Inflammatory macrophage treated with lipopolysaccharide for 1 hour (primary cell): ENCODE data around the gene FSHR.

Experiments
- DNase-seq, 2 donors: peaks; one replicate each; pipeline ENCODE4 v3.0.0-alpha.2; 2020 to 2022

FSHR gene

GRCh38 chr2:49029406-49029805 is 124.9 kb downstream of the FSHR start:
- no peak for DNase-seq

DNA sequence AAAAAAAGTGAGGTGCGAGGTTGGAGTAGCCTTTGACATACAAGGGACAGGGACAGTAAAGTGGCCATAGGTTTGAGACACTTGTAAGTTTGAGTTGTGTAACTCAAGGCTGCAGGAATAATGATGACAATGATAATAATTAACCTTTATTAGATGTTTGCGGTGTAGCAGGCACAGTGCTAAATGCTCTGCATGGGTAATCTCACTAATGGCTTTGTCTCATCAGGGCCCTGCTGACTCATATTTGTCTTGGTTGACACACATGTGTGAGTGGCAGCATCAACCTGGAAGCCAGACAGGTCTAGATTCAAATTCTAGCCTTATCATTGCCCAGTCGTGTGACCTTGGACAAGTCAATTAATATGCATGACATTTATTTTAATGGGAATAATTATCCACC is 126.2 kb downstream of the FSHR start:
- no peak for DNase-seq

DNA sequence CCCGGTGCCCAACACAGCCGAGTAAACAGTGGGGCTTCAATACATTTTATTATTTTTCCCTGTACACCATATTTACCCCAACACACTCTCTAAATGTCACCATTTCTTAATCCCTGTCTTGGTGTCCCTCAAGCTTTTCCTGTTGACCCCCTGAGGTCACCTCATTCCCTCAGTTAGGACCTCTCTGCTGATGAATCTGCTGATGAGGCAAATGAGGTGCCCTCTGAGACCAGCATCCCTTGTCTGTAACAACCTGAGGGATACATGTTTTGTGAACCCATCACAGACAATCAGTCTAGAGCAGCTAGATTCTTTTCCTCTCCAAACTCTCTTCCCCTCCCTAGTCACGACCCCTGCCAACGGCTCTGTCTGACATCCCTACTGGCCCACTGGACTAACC is 127.6 kb downstream of the FSHR start:
- DNase-seq = no peak

- DNase-seq = no peak
Observed at GRCh38 chr2:49021271-49021670, 133.0 kb downstream of the FSHR start.

GRCh38 chr2:49005261-49005660 is 149.1 kb downstream of the FSHR start:
- DNase-seq = no peak

DNA sequence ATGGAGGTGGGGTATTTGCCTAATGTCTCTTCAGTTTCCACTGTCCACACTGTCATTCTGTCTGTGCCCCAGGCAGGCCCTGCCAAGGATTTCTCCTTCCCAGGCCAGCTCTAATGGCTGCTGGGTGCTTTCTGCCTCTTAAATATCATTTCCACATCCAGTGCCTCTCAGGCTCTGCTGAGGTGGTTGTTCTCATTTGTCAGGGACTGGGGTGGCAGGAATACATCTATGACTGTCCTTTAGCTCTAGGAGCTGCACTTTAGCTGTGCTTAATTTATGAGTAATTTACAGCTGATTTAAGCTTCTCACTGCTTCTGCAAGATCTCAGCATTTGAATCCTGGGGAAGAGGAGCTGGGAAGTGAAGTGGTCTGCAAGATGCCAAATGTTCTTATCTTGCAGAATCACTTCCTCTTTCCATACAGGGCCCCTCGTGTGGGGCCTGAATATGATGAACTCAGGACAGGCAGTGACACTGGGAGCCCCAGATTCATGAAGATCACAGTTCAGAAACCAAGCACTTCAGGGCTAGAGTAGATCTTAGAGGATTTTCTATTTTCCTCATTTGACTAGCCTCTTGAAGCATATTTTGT is 150.2 kb downstream of the FSHR start:
- no peak for DNase-seq

- DNase-seq = no peak
Observed at GRCh38 chr2:49003201-49003600, 151.1 kb downstream of the FSHR start.

DNA sequence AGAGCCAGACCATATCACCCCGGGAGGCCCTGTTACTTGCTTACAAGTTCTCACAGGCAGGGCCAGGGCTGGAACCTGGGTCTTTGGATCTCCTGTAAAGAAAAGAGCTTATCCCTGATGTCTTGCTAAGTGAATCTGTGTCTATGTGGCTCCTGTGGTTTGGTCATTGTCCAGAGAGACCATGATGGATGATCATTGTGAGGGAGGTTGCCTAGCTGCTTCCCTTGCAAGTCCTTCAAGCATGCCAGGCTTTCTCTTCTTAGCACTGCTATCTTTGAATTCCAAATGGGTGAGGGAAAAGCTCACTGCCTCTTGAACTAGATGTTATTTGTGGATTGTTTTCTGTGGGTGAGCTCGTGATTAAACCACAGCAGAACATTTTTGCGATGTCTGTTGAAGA is 151.6 kb downstream of the FSHR start:
- DNase-seq = no peak

DNA sequence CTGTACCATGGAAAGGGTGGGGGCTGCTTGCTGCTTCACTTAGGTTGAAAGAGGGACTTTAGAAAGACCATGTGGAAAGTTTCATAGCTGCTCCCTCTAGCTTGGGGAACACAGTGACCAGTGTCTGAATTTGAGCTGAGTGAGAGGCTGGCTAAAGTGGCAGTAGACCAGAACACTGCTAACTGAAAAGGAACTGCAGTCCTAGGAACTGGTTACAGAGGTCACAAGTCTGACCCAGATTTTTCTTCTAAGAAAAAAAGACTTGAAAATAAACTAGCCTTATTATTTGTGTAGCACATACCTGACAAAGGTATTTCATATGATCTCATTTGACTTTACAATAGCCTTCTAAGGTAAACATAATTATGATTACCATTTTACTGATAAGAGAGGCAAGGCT is 153.6 kb downstream of the FSHR start:
- DNase-seq = no peak

DNA sequence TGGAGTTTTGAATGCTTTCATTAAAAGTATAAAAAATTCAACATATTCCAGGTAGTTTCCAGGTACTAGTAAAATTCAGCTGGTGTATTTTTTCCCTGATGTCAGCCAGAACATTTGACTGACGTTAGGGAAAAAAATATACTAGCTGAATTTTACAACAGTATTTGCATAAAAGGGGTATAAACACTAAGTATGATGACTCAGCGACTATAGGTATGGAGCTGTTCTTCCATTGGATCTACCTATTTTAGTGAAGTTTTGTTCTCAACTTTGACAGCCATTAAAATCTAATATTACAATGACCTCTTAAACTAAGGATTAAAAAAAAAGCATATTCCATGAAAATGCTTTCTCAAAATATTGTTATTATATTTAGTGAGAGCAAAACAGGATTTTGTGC is 155.9 kb downstream of the FSHR start:
- no peak for DNase-seq

GRCh38 chr2:48993576-48993975 is 160.7 kb downstream of the FSHR start:
- DNase-seq = no peak

- no peak for DNase-seq
Observed at GRCh38 chr2:48991415-48992131, 162.7 kb downstream of the FSHR start.

- DNase-seq = no peak
Observed at GRCh38 chr2:48984922-48985321, 169.4 kb downstream of the FSHR start.

DNA sequence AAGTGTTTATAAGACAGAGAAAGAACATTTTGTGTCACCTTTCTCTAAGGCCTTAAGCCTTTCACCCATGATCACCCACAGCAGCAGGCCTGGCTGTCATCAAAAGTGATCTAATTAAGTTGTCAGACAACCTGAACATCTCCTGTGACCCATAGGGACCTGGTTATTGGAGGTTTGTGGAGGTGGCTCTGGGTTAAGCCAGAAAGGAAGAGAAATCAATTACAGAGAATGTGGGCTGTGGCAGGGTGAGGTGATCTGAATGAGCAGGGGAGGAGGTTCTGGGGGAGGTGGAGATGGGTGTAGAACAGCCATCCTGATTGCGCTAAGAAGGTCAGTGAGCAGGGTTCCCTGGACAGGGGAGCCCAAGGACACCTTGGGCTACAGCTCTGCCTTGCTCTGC is 170.8 kb downstream of the FSHR start:
- DNase-seq = no peak

DNA sequence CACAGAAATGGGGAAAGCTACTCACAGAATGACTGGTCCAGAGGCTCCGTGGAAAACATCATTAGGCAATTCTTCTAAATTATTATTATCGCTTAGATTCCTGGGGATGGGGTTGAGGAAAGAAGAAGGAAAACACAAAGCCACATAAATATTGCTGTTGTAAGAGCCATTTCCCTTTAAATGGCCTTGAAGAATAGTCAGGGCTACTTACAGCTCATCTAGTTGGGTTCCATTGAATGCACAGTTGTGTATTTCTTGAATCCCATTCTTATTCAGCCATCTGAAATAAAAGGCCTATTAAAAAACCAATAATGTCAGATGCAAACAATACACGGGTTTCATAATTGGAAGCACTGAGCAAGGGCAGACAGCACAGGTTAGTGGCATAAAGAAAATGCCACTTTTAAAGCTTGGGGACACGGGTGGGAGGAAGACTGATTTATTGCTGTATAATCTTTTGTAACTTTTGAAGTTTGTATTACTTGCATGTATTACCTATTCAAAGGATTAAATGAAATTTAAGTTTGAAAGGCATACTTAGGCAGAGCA is 171.4 kb downstream of the FSHR start:
- no peak for DNase-seq

GRCh38 chr2:48980846-48981245 is 173.5 kb downstream of the FSHR start:
- no peak for DNase-seq

- DNase-seq = no peak
Observed at GRCh38 chr2:48979691-48980090, 174.6 kb downstream of the FSHR start.

- DNase-seq = no peak
Observed at GRCh38 chr2:48978131-48978530, 176.2 kb downstream of the FSHR start.

DNA sequence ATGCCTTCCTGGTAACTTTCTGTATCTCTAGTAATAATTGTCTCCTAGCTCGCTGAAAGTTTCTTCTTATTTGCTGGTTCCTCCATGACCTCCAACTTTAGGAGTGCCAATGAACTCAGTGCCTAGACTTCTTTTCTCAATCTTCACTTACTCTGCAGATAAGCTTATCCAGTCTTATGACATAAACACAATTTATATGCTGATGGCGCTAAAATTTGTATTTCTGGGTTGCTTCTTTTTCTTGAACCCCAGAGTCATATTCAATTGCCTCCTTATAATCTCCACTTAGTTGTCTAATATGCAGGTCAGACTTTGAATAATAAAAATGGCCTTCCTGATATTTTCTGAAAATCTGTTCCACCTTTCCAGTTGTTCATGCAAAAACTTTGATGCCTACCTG is 182.5 kb downstream of the FSHR start:
- no peak for DNase-seq

- DNase-seq = no peak
Observed at GRCh38 chr2:48968011-48968410, 186.3 kb downstream of the FSHR start.

GRCh38 chr2:48965204-48965603 is 189.1 kb downstream of the FSHR start:
- DNase-seq = no peak

DNA sequence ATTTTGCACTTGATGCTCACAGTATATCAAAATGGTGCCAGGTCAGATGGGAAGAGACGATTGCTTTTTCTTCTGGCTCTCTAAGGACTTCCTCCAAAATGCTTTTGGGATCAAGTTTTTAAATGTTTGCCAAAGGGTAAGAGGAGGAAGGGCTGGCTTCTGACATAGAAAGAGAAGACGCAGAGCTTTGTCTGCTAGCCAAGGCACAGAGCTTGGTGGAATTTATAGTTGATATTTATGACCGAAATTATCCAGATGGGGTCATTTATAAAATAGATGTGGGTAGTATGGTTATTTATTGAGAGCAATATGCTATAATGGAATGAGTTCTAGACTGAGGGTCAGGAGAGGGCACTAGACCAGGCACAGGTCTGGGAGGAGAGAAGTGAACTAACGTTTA is 193.3 kb downstream of the FSHR start:
- DNase-seq = no peak

DNA sequence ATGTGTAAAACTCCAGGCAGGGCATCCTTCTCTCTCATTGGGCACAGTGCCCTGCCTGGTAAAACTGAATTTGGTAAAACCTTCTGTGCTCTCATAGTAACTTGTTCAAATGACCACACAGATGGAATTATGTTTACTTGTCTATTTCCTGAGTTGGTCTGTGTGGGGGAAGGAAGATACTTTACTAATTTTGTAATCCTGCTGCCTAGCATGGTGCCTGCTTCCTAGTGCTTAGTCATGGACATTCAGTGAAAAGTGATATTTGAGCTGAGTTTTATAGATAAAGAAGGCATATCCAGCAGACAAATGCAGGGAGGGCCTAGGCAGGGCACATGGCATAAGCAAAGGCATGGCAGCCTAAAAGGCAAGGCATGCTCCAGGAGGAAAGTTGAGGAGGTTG is 199.4 kb downstream of the FSHR start:
- no peak for DNase-seq

DNA sequence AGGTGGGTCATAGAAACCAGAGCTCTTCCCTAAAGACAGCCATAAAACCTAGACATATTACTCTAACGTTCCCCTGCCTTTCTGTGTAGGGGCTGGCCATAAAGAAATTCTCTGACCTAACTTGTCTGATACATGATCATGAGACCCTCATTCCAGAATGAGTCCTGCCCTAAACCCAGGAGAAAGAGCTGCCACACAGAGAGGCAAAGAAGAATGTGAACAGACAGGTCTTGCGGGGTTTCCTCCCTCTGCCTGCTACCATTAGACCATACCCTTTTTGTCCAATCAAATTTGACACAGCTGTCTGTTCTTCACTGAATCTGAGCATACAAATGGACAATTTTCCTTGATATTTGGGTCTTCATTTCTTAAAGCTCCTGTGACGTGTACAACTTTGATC is 200.0 kb downstream of the FSHR start:
- DNase-seq = no peak

- no peak for DNase-seq
Observed at GRCh38 chr2:48952614-48953013, 201.7 kb downstream of the FSHR start.
